Limb (tissue), 2 donors: ENCODE measurements around the gene TEAD2.
A peak's percentile ranks its signal among the peaks of the same experiment; 100 is the strongest.

Experiments used
- DNase-seq, 2 donors: peaks; one replicate each; pipeline ENCODE4 v3.0.0-alpha.2; 2016; ENCODE audit errors: extremely low spot score in 2 of 2

TEAD2 gene

GRCh38 chr19:49362048-49362928, at the start of gene TEAD2:
TSS of gene TEAD2 (minus strand) at chr19:49362416. CDS start at chr19:49360075, 2,341 bp downstream.
- DNase-seq = peak; percentile 71 to 91

GRCh38 chr19:49411681-49412326, 49.6 kb upstream of the TEAD2 start:
- DNase-seq = no peak

GRCh38 chr19:49409441-49410029, 47.3 kb upstream of the TEAD2 start:
- no peak for DNase-seq

GRCh38 chr19:49408816-49409440, 46.7 kb upstream of the TEAD2 start:
- no peak for DNase-seq

GRCh38 chr19:49407482-49408015, 45.3 kb upstream of the TEAD2 start:
- no peak for DNase-seq

- DNase-seq = no peak
Observed at GRCh38 chr19:49407079-49407478, 44.9 kb upstream of the TEAD2 start.

- peak in 1 of 2 donors; percentile 61 for DNase-seq
Observed at GRCh38 chr19:49403404-49404187, 41.4 kb upstream of the TEAD2 start.

- DNase-seq = no peak
Observed at GRCh38 chr19:49400029-49400428, 37.8 kb upstream of the TEAD2 start.

- DNase-seq = no peak
Observed at GRCh38 chr19:49398931-49399330, 36.7 kb upstream of the TEAD2 start.

- DNase-seq = no peak
Observed at GRCh38 chr19:49398001-49398615, 35.9 kb upstream of the TEAD2 start.

GRCh38 chr19:49396738-49397505, 34.7 kb upstream of the TEAD2 start:
- DNase-seq = no peak

GRCh38 chr19:49395581-49396407, 33.6 kb upstream of the TEAD2 start:
- no peak for DNase-seq

- no peak for DNase-seq
Observed at GRCh38 chr19:49393881-49394280, 31.7 kb upstream of the TEAD2 start.

- peak; percentile 81 to 83 for DNase-seq
Observed at GRCh38 chr19:49391581-49392399, 29.6 kb upstream of the TEAD2 start.

GRCh38 chr19:49390929-49391359, 28.7 kb upstream of the TEAD2 start:
- no peak for DNase-seq

GRCh38 chr19:49390131-49390928, 28.1 kb upstream of the TEAD2 start:
- no peak for DNase-seq

- no peak for DNase-seq
Observed at GRCh38 chr19:49389406-49389805, 27.2 kb upstream of the TEAD2 start.
